HG02840 (cell line): ENCODE measurements around the gene ITGA8.
"Not testable (repeated sequence)": the region's sequence is repeated elsewhere in the genome, so short reads cannot be mapped to it uniquely, and the experiment has no call there.

Source experiments
- ATAC-seq: cut with Tn5 transposase; IDR thresholded peaks from one replicate; pipeline ENCODE4 v1.9.1; 2021; ENCODE audit warnings: mild to moderate bottlenecking, moderate library complexity, moderate number of reproducible peaks; ENCODE audit not compliant: unreplicated experiment, low FRiP score

ITGA8 gene

GRCh38 chr10:15567952-15568351 is 151.8 kb downstream of the ITGA8 start:
- no peak for ATAC-seq

DNA sequence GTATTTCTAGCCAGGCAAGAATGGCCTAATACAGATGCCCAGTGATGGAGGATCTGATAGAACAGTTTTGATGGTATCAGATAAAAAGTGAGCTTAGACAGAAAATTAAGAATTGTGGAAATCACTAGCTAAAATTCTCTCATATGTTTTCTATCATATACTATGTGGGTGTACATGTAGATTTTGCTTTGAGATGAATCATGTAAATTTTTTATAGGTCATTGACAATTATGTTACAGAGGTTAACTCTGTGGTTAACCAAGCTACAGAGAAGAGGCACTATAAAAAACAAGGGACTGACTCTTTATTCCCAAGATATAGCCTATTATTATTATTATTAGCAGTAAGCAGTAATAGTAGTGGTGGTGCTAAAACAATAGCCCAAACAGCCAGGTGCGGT is 156.5 kb downstream of the ITGA8 start:
- ATAC-seq = no peak

DNA sequence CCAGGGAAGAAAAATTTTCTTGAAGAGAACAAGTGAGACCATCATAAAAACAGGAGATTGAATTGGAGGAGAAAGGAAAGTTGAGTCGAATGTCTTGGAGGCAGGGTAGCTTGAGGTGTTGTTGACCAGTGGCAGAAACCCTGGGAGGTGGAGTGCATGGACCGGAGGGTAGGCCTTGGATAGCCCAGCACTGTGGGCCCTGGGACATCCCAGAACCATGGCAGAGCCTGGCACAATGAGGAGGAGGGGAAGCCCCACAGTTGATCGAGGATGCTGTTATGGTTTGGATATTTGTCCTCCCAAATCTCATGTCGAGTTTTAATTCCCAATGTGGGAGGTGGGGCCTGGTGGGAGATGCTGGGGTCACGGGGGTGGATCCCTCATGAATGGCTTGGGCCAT is 157.1 kb downstream of the ITGA8 start:
- ATAC-seq = no peak

DNA sequence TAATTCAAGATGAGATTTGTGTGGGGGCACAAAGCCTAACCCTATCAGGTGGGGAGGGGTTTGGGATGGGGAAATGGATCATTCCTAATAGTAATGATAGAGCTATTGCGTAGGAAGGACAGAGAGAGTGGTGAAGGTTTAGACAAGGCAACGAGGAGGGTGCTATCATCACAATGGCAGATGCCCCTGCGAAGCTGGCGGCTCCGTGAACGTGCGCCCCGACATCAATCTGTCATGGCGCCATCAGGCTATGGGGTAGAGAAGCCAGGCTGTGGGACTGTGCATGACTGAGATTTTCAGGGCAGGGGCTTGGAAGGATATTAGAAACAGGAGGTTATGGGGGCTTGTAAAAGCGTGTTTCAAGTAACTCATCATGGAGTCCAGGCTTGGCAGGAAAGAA is 157.6 kb downstream of the ITGA8 start:
- no peak for ATAC-seq

GRCh38 chr10:15558136-15558535 is 161.6 kb downstream of the ITGA8 start:
- no peak for ATAC-seq

- ATAC-seq = not testable (repeated sequence)
Measured at GRCh38 chr10:15557168-15557567, 162.6 kb downstream of the ITGA8 start.

DNA sequence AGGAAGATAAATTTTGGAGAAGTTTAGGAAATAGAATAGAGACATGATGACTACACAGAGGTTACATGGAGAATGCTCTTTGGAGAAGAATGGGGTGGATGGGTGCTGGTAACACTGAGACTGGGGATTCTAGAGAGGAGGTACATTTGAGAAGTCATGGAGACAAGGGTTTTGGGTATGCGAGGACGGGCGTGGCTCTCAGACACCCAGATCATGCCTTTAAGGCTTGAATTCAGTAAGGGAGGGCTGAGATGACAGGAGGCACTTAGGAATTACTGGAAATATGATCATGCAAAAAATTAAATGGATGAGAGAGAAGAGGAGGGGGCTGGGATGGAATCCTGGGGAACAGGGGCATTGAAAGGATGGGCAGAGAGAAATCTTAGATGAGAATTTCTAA is 168.8 kb downstream of the ITGA8 start:
- no peak for ATAC-seq

DNA sequence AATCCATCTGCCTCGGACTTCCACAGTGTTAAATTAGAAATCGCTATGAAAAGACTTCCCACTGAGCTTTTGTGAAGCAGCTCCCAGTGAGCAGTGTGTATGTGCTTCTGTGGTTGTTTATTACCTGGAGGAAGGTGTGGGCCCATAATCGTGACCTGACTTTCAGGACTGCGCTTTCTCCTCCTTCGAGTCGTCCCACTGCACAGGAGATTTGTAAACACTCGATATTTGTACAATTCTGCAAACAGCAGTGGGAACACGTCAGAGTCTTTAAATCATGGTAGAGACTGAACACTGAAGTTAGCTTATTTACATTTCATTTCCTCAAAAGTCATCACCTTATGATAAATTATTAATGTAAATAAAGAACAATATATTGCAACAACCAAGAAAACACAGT is 171.4 kb downstream of the ITGA8 start:
- no peak for ATAC-seq

- ATAC-seq = no peak
Measured at GRCh38 chr10:15546606-15547005, 173.1 kb downstream of the ITGA8 start.

- ATAC-seq = no peak
Measured at GRCh38 chr10:15545884-15546283, 173.8 kb downstream of the ITGA8 start.

DNA sequence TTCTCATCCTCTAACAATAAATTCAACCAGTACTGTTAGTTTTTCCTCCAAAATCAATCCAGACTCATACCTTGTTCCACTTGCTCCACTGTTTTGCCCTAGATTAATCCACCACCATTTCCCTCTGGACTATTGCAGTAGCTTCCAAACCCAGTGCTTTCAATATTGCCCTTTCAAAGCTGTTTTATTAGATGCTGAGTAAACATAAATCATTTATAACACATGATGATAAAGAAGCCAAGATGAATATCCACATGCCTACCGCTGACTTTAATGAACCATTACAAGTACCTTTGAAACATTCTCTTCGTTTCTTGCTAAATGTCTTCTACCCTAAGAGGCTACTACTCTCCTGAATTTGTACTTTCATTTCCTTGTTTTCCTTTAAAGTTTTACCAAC is 174.5 kb downstream of the ITGA8 start:
- no peak for ATAC-seq

DNA sequence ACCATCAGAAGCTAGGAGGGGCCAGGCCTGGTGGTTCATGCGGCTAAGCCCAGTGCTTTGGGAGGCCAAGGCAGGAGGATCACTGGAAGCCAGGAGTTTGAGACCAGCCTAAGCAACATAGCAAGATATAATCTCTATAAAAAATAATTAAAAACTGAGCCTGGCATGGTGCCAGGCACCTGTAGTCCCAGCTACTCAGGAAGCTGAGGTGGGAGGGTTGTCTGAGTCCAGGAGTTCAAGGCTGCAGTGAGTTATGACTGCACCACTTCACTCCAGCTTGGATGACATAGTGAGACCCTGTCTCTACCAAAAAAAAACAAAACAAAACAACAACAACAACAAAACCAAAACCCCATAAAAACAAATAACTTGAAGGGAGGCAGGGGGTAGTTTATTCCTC is 175.7 kb downstream of the ITGA8 start:
- ATAC-seq = no peak

DNA sequence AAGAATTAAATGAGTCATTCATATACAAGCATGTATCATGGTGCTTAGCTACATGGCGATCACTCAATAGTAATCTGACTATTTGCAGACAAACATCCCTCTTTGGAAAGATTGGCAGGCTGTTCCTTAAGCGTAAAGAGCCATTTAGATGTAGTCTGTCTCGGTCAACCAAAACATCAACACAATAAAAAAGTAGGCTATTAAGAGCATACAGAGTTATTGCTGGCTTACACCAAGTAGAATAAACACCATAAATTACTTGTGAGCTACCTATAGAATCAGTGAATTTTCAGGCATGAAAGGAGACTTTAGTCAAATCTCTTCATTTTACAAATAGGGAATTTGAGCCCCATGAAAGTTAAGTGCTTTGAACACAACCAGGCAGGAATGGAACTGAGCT is 176.9 kb downstream of the ITGA8 start:
- ATAC-seq = no peak

GRCh38 chr10:15541376-15541775 is 178.3 kb downstream of the ITGA8 start:
- ATAC-seq = no peak

DNA sequence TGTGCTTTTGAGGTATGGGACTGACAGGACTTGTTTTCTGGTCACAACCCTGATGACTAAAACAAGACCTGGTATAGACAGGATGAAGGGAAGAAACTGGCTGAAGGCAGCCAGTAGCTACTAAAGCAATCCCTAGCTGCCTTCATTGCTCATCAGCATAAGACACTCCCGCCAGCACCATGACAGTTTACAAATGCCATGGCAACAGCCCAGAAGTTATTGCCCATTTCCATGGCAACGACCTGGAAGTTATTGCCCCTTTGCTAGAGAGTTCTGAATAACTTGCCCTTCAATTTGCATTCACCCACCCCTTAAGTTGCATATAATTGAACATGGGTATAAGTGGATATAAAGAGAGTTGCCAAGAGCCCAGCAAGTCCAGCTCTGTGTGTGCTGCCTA is 179.0 kb downstream of the ITGA8 start:
- no peak for ATAC-seq

- ATAC-seq = no peak
Measured at GRCh38 chr10:15539262-15539661, 180.5 kb downstream of the ITGA8 start.

GRCh38 chr10:15534928-15535538 is 184.7 kb downstream of the ITGA8 start:
- not testable (repeated sequence) for ATAC-seq

DNA sequence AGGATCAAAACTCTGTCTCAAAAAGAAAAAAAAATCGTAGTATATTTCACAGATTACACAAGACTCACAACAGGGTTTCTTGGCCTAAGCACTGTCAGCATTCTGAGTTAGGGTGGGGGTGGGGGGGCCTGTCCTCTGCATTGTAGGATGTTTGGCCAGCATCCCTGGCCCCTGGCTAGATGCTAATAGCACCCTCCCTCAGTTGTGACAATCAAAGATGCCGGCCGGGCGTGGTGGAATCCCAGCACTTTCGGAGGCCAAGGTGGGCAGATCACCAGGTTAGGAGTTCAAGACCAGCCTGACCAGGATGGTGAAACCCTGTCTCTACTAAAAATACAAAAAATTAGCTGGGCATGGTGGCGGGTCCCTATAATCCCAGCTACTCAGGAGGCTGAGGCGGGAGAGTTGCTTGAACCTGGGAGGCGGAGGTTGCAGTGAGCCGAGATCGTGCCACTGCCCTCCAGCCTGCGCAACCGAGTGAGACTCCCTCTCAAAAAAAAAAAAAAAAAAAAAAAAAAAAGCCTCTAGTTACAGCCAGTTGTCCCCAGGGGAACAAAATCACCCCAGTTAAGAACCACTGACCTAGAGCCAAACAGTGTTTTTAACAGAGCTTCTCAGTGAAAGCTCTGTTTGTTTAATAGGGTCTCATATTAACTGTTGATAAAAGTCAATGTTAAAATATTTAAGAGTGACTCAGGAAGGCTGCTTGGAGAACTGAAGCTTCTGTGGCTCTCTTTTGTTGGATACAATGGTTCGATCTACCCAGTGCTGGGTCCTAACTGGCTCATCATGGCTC is 187.6 kb downstream of the ITGA8 start:
- ATAC-seq = no peak

GRCh38 chr10:15528859-15529239 is 190.9 kb downstream of the ITGA8 start:
- no peak for ATAC-seq

DNA sequence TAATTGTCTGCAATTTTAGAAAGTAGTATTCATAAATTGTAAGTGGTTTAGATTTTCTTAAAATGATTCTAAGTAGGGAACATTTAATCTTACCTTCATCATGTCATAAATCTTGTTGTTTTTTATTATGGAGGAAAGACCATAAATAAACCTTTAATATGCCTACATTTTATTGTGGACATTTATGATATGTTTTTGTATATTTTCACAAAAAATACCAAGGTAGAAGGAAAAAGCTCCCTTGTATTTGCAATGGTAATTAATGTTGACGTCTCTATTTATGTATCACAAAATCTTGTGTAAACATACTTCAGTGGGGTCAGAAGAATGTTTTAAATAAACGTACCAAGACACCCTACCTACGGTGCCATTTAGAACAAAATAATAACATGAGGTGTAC is 193.0 kb downstream of the ITGA8 start:
- no peak for ATAC-seq

DNA sequence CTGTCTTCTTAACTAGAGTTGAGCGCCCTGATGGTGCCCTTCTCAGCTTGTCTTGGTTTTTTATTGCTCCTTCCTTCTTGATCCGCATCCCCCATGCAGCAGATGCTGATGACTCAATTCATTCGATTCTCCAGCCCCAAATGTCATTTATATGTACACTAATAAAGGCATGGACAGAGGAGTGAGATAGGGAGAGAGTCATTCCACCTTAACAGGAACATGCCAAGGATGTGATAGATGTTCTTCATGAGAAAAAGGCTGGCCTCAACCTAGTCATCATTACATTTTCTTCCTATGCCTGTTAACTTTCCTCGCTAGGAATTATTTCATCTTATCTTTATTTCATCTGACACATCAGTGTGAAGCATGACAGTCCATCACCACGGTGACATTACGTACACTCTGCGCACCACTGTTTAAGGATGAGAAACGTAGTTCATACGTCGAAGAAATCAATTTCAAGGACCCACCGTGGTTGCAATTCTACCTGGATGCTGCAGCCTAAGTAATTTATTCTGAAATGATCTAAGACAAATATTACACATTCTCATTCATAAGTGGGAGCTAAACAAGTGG is 198.3 kb downstream of the ITGA8 start:
- ATAC-seq = no peak

DNA sequence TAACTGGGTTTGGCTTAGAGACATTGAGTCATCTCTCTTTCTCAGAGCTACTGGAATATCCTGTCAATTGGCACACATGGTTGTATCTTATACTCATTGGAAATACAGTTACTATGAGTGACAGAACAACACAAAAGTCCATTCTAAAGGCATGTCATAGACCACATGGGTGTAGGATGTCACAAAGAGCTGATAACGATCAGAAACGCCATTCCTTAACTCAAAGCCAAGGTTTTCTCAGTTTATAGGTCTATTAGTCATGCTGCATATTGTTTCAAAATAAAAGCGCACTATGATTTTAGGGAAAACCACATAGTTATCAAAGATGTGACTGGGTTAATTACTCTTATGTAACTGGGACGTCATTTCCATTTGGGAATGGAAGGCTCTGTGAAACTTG is 201.5 kb downstream of the ITGA8 start:
- ATAC-seq = no peak
